ENCODE measurements around the gene MYH7.

MYH7 gene

GRCh38 chr14:23379366-23380196 is 55.9 kb downstream of the MYH7 start:
- Histone ChIP-seq H2AFZ (no peak overlapping the region), H3K27ac (no peak overlapping the region), H3K79me2 (no peaks in the 10 kb centered on the region), H3K36me3 (ENCODE audit: control insufficient read depth, insufficient read depth, low read length) (no peaks in the 10 kb centered on the region), H3K4me3 (ENCODE audit: low read depth, low read length) (no peak overlapping the region), H3K9ac (no peak overlapping the region), H3K9me3 (ENCODE audit: control insufficient read depth, low read length) (no peaks in the 10 kb centered on the region), H3K27me3 (ENCODE audit: control insufficient read depth, insufficient read depth, low read length) (no peaks in the 10 kb centered on the region), H3K4me2 (ENCODE audit: low read length) (no peak overlapping the region), H3K4me1 (no peaks in the 10 kb centered on the region)
- TF ChIP-seq, protein P1, sequence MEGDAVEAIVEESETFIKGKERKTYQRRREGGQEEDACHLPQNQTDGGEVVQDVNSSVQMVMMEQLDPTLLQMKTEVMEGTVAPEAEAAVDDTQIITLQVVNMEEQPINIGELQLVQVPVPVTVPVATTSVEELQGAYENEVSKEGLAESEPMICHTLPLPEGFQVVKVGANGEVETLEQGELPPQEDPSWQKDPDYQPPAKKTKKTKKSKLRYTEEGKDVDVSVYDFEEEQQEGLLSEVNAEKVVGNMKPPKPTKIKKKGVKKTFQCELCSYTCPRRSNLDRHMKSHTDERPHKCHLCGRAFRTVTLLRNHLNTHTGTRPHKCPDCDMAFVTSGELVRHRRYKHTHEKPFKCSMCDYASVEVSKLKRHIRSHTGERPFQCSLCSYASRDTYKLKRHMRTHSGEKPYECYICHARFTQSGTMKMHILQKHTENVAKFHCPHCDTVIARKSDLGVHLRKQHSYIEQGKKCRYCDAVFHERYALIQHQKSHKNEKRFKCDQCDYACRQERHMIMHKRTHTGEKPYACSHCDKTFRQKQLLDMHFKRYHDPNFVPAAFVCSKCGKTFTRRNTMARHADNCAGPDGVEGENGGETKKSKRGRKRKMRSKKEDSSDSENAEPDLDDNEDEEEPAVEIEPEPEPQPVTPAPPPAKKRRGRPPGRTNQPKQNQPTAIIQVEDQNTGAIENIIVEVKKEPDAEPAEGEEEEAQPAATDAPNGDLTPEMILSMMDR (IDR thresholded peaks at IDR 0.05) = peak; percentile 97

- TF ChIP-seq, protein P1 (IDR thresholded peaks at IDR 0.05) = no peak
- Histone ChIP-seq H3K36me3 (ENCODE audit: control insufficient read depth, insufficient read depth, low read length) (no peaks in the 10 kb centered on the region), H3K9ac (no peak overlapping the region), H3K27ac (no peak overlapping the region), H3K9me3 (ENCODE audit: control insufficient read depth, low read length) (no peaks in the 10 kb centered on the region), H3K4me3 (ENCODE audit: low read depth, low read length) (no peak overlapping the region), H3K27me3 (ENCODE audit: control insufficient read depth, insufficient read depth, low read length) (no peaks in the 10 kb centered on the region), H3K4me1 (no peaks in the 10 kb centered on the region), H3K4me2 (ENCODE audit: low read length) (no peak overlapping the region), H3K79me2 (no peaks in the 10 kb centered on the region), H2AFZ (no peak overlapping the region)
Measured at GRCh38 chr14:23378612-23379220, 56.7 kb downstream of the MYH7 start.

DNA sequence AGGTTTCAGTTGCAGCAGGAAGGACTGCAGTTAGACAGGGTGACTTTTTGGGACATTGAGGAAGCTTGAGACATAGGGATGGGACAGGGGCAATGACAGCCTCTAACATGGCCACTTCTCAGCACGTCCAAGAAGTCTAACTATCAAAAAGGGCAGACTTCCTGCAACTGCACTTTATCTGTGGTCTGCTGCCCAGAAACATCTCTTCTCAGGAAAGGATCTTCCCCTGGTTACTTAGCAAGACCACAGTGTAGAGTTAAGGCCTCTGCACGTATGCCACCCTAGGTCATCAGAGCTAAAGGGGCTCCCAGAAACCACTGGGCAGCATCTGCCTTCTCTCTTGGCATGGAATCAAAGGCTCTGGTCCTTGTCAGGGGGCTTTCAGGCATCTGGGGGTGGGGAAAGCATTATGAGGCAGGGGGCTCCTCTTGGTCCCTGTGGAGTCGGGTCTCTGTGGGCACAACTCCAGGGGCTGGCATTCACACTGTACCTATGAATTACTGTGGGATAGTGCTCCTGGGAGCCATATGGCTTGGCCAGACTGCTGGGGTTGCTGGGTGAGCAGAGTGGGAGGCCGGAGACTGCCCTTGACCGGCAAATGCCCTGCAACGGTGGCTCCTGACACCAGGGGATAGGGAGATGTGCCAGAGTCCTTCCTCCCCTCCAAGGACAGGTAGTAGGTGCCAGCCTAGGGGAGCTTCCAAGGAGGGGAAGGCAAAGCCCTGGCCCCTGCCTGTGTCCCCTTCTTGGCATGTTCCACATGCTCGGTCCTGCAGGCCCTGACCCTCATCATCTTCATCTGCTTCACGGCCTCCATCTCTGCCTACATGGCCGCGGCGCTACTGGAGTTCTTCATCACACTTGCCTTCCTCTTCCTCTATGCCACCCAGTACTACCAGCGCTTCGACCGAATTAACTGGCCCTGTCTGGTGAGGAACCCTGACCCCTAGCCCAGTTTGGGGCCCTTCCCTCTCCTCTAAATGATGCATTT is 57.6 kb downstream of the MYH7 start:
- Histone ChIP-seq H3K9me3 (ENCODE audit: control insufficient read depth, low read length) (no peaks in the 10 kb centered on the region), H3K9ac (no peak overlapping the region), H2AFZ (no peak overlapping the region), H3K79me2 (no peaks in the 10 kb centered on the region), H3K4me2 (ENCODE audit: low read length) (no peak overlapping the region), H3K36me3 (ENCODE audit: control insufficient read depth, insufficient read depth, low read length) (no peaks in the 10 kb centered on the region), H3K4me1 (no peaks in the 10 kb centered on the region), H3K27ac (no peak overlapping the region), H3K27me3 (ENCODE audit: control insufficient read depth, insufficient read depth, low read length) (no peaks in the 10 kb centered on the region), H3K4me3 (ENCODE audit: low read depth, low read length) (no peak overlapping the region)
- TF ChIP-seq, protein P1 (IDR thresholded peaks at IDR 0.05) = no peak

DNA sequence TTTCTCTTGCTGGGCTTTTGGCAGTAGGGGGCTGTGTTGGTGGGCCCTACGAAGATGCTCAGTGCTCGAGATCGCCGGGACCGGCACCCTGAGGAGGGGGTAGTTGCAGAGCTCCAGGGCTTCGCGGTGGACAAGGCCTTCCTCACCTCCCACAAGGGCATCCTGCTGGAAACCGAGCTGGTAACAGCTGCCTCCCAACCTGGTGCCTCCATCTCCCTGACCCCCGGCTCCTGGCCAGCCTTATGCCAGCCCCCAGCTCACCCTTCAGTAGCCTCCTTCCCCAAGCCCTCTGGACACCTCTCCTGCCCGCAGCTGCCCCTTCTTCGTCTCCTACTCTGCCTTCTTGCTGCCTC is 58.3 kb downstream of the MYH7 start:
- Histone ChIP-seq H2AFZ (no peak overlapping the region), H3K79me2 (no peaks in the 10 kb centered on the region), H3K27ac (no peak overlapping the region), H3K36me3 (ENCODE audit: control insufficient read depth, insufficient read depth, low read length) (no peaks in the 10 kb centered on the region), H3K4me1 (no peaks in the 10 kb centered on the region), H3K4me3 (ENCODE audit: low read depth, low read length) (no peak overlapping the region), H3K9ac (no peak overlapping the region), H3K27me3 (ENCODE audit: control insufficient read depth, insufficient read depth, low read length) (no peaks in the 10 kb centered on the region), H3K4me2 (ENCODE audit: low read length) (no peak overlapping the region), H3K9me3 (ENCODE audit: control insufficient read depth, low read length) (no peaks in the 10 kb centered on the region)
- TF ChIP-seq, protein P1 (IDR thresholded peaks at IDR 0.05) = no peak
